ENCODE data around the gene KLHL2. TPM values are rescaled to one million over a fixed set of nuclear protein-coding genes. Genes with fewer than 3 reads are reported as not detected.
"Not testable (repeated sequence)": the region's sequence is repeated elsewhere in the genome, so short reads cannot be mapped to it uniquely, and the experiment has no call there.

Gene KLHL2
- total RNA-seq, 1 donor from 2014 or later, result 28.2 TPM

- H3K4me3 Mint-ChIP-seq (ENCODE audit: unreplicated experiment); FAIRE-seq; H3K27me3 Mint-ChIP-seq (ENCODE audit: low read depth, unreplicated experiment); H3K36me3 ChIP-seq (ENCODE audit: insufficient read depth, low read length); H3K27ac Mint-ChIP-seq (ENCODE audit: unreplicated experiment); H3K4me3 ChIP-seq (ENCODE audit: insufficient read depth, low read depth, low read length); H3K27ac ChIP-seq (ENCODE audit: low read depth, low read length); H3K36me3 Mint-ChIP-seq (ENCODE audit: low read depth, unreplicated experiment); H3K4me1 ChIP-seq (ENCODE audit: insufficient read depth, low read length); H2AFZ ChIP-seq (ENCODE audit: low read depth, low read length); H4K20me1 ChIP-seq (ENCODE audit: insufficient read depth, low read length); H3K4me2 ChIP-seq (ENCODE audit: low read length); H3K27me3 ChIP-seq (ENCODE audit: insufficient read depth, low read length); DNase-seq (ENCODE audit: low read depth); H3K79me2 ChIP-seq (ENCODE audit: insufficient read depth, low read length); H3K9me3 ChIP-seq (ENCODE audit: insufficient read depth, low read depth, low read length); H3K9me3 Mint-ChIP-seq (ENCODE audit: unreplicated experiment); H3K9ac ChIP-seq (ENCODE audit: low read length): not testable (repeated sequence)
- H3K4me1 Mint-ChIP-seq (ENCODE audit: low read depth, unreplicated experiment), result peaks cover 14% of the 10 kb centered on the region
Observed at GRCh38 chr4:165244587-165245186, 37.3 kb downstream of the KLHL2 start.

GRCh38 chr4:165248102-165248501, 40.7 kb downstream of the KLHL2 start:
- Mint-ChIP-seq H3K4me3 (ENCODE audit: unreplicated experiment) (no peak overlapping the region), H3K27me3 (ENCODE audit: low read depth, unreplicated experiment) (no peaks in the 10 kb centered on the region), H3K4me1 (ENCODE audit: low read depth, unreplicated experiment) (peaks cover 5% of the 10 kb centered on the region), H3K9me3 (ENCODE audit: unreplicated experiment) (no peaks in the 10 kb centered on the region), H3K36me3 (ENCODE audit: low read depth, unreplicated experiment) (no peaks in the 10 kb centered on the region), H3K27ac (ENCODE audit: unreplicated experiment) (no peak overlapping the region)
- H3K4me3 ChIP-seq (ENCODE audit: insufficient read depth, low read depth, low read length), result no peak overlapping the region
- no peak overlapping the region for H2AFZ ChIP-seq (ENCODE audit: low read depth, low read length)
- FAIRE-seq (no peak), DNase-seq (ENCODE audit: low read depth) (no peak)
- no peaks in the 10 kb centered on the region for H3K27me3 ChIP-seq (ENCODE audit: insufficient read depth, low read length)
- H3K4me2 ChIP-seq (ENCODE audit: low read length), result no peak overlapping the region
- no peaks in the 10 kb centered on the region for H3K9me3 ChIP-seq (ENCODE audit: insufficient read depth, low read depth, low read length)
- H3K27ac ChIP-seq (ENCODE audit: low read depth, low read length), result no peak overlapping the region
- H4K20me1 ChIP-seq (ENCODE audit: insufficient read depth, low read length), result no peaks in the 10 kb centered on the region
- no peaks in the 10 kb centered on the region for H3K4me1 ChIP-seq (ENCODE audit: insufficient read depth, low read length)
- no peaks in the 10 kb centered on the region for H3K36me3 ChIP-seq (ENCODE audit: insufficient read depth, low read length)
- no peaks in the 10 kb centered on the region for H3K79me2 ChIP-seq (ENCODE audit: insufficient read depth, low read length)
- TF ChIP-seq EZH2 (IDR thresholded peaks at IDR 0.05; ENCODE audit: insufficient read depth, low read length) (no peak), CTCF (IDR thresholded peaks at IDR 0.05; ENCODE audit: insufficient read depth, low read depth, low read length) (no peak)
- no peak overlapping the region for H3K9ac ChIP-seq (ENCODE audit: low read length)

GRCh38 chr4:165248904-165249303, 41.5 kb downstream of the KLHL2 start:
- H3K27ac Mint-ChIP-seq (ENCODE audit: unreplicated experiment), result peak overlapping the region; percentile 51
- not testable (repeated sequence) for H4K20me1 ChIP-seq (ENCODE audit: insufficient read depth, low read length); H3K79me2 ChIP-seq (ENCODE audit: insufficient read depth, low read length); H2AFZ ChIP-seq (ENCODE audit: low read depth, low read length); H3K36me3 ChIP-seq (ENCODE audit: insufficient read depth, low read length); H3K27me3 ChIP-seq (ENCODE audit: insufficient read depth, low read length); H3K4me1 Mint-ChIP-seq (ENCODE audit: low read depth, unreplicated experiment); H3K27me3 Mint-ChIP-seq (ENCODE audit: low read depth, unreplicated experiment); H3K27ac ChIP-seq (ENCODE audit: low read depth, low read length); H3K9ac ChIP-seq (ENCODE audit: low read length); H3K4me1 ChIP-seq (ENCODE audit: insufficient read depth, low read length); H3K4me3 ChIP-seq (ENCODE audit: insufficient read depth, low read depth, low read length); H3K4me2 ChIP-seq (ENCODE audit: low read length); H3K36me3 Mint-ChIP-seq (ENCODE audit: low read depth, unreplicated experiment); H3K4me3 Mint-ChIP-seq (ENCODE audit: unreplicated experiment); H3K9me3 ChIP-seq (ENCODE audit: insufficient read depth, low read depth, low read length); H3K9me3 Mint-ChIP-seq (ENCODE audit: unreplicated experiment)
- FAIRE-seq (peak; percentile 17), DNase-seq (ENCODE audit: low read depth) (peak; percentile 6)

GRCh38 chr4:165254771-165255170, 47.4 kb downstream of the KLHL2 start:
- H3K9me3 ChIP-seq (ENCODE audit: insufficient read depth, low read depth, low read length); H3K79me2 ChIP-seq (ENCODE audit: insufficient read depth, low read length); H3K4me3 ChIP-seq (ENCODE audit: insufficient read depth, low read depth, low read length); DNase-seq (ENCODE audit: low read depth); H3K27ac Mint-ChIP-seq (ENCODE audit: unreplicated experiment); H3K9ac ChIP-seq (ENCODE audit: low read length); H3K27me3 ChIP-seq (ENCODE audit: insufficient read depth, low read length); H3K27ac ChIP-seq (ENCODE audit: low read depth, low read length); FAIRE-seq; H3K4me3 Mint-ChIP-seq (ENCODE audit: unreplicated experiment); H3K27me3 Mint-ChIP-seq (ENCODE audit: low read depth, unreplicated experiment); H2AFZ ChIP-seq (ENCODE audit: low read depth, low read length); H3K4me1 ChIP-seq (ENCODE audit: insufficient read depth, low read length); H3K9me3 Mint-ChIP-seq (ENCODE audit: unreplicated experiment); H3K36me3 Mint-ChIP-seq (ENCODE audit: low read depth, unreplicated experiment); H4K20me1 ChIP-seq (ENCODE audit: insufficient read depth, low read length); H3K4me2 ChIP-seq (ENCODE audit: low read length); H3K36me3 ChIP-seq (ENCODE audit: insufficient read depth, low read length): not testable (repeated sequence)
- peaks cover 19% of the 10 kb centered on the region for H3K4me1 Mint-ChIP-seq (ENCODE audit: low read depth, unreplicated experiment)

GRCh38 chr4:165255439-165255838, 48.1 kb downstream of the KLHL2 start:
- H3K27me3 ChIP-seq (ENCODE audit: insufficient read depth, low read length); H3K9me3 ChIP-seq (ENCODE audit: insufficient read depth, low read depth, low read length); H3K27me3 Mint-ChIP-seq (ENCODE audit: low read depth, unreplicated experiment); H3K4me1 ChIP-seq (ENCODE audit: insufficient read depth, low read length); H3K4me3 ChIP-seq (ENCODE audit: insufficient read depth, low read depth, low read length); H3K27ac Mint-ChIP-seq (ENCODE audit: unreplicated experiment); H3K4me2 ChIP-seq (ENCODE audit: low read length); H2AFZ ChIP-seq (ENCODE audit: low read depth, low read length); H3K9ac ChIP-seq (ENCODE audit: low read length); H3K36me3 Mint-ChIP-seq (ENCODE audit: low read depth, unreplicated experiment); H3K27ac ChIP-seq (ENCODE audit: low read depth, low read length); H3K4me3 Mint-ChIP-seq (ENCODE audit: unreplicated experiment); H3K79me2 ChIP-seq (ENCODE audit: insufficient read depth, low read length); H3K36me3 ChIP-seq (ENCODE audit: insufficient read depth, low read length); FAIRE-seq; H4K20me1 ChIP-seq (ENCODE audit: insufficient read depth, low read length); H3K9me3 Mint-ChIP-seq (ENCODE audit: unreplicated experiment): not testable (repeated sequence)
- H3K4me1 Mint-ChIP-seq (ENCODE audit: low read depth, unreplicated experiment), result peaks cover 19% of the 10 kb centered on the region
- peak; percentile 39 for DNase-seq (ENCODE audit: low read depth)

Data from astrocyte (in vitro differentiated cells and primary cell).